SK-N-MC (cell line): Measurements from ENCODE around the gene DNAH8.

Source experiments
- EZH2 ChIP-seq: fragments of 200-600 bp; sonication (generic); IDR thresholded peaks from one replicate; pipeline ENCODE4 v1.6.1; 2017; ENCODE audit warnings: antibody characterized with exemption
- FOXP2 ChIP-seq: optimal IDR thresholded peaks from 2 replicates; pipeline ENCODE3; 2011; ENCODE audit warnings: mild to moderate bottlenecking, moderate library complexity; ENCODE audit not compliant: insufficient read depth; ENCODE audit errors: extremely low read length, control extremely low read depth

DNA sequence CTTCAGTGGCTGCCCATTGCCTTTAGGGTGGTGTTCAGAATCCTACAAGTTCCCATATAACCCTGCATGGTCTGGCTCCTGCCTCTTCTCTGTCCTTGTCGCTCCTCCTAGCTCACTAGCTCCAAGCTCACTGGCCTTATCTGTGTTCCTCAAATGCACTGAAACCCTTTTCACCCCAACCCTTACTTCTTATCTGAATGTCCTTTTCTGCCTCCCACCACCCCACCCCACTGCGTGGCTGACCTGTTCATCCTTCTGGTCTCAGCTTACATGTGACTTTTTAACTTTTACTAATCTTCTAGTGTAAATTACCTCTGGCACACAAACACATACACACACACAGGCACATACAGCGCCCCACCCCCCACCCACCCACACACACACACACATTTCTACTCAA is 292.5 kb downstream of the DNAH8 start:
- TF ChIP-seq FOXP2, result no peak
- TF ChIP-seq EZH2, result no peak
